Stomach (tissue), 9 donors: ENCODE data around the gene KCNQ1. TPM values are rescaled to one million over a fixed set of nuclear protein-coding genes. Genes with fewer than 3 reads are reported as not detected.
A peak's percentile ranks its signal among the peaks of the same experiment; 100 is the strongest.

Experiments used
- DNase-seq, 2 donors: peaks; one replicate each; pipeline versions ENCODE4 v3.0.0 to v3.0.0-alpha.2; 2013 to 2019
- H3K27ac ChIP-seq, 5 donors: fragments of 200-600 bp in 4 of 5; sonication (generic) in 4 of 5; one replicate each; pipeline ENCODE4 v1.5.1; 2013 to 2019; ENCODE audit warnings: mild to moderate bottlenecking in 1 of 5, moderate library complexity in 1 of 5
- H3K27me3 ChIP-seq, 3 donors: fragments of 200-600 bp; sonication (generic); one replicate each; pipeline ENCODE4 v1.5.1; 2017 to 2019; ENCODE audit warnings: mixed run types in 1 of 3
- H3K36me3 ChIP-seq, 4 donors: fragments of 200-600 bp; sonication (generic); 1 replicate in 3 of 4; 2 replicates in 1 of 4; pipeline ENCODE4 v1.5.1; 2016 to 2019
- H3K4me1 ChIP-seq, 4 donors: fragments of 200-600 bp; sonication (generic); one replicate each; pipeline ENCODE4 v1.5.1; 2016 to 2019
- H3K4me3 ChIP-seq, 4 donors: fragments of 200-600 bp; sonication (generic) in 3 of 4; one replicate each; pipeline ENCODE4 v1.5.1; 2016 to 2019; ENCODE audit warnings: mild to moderate bottlenecking in 1 of 4
- H3K9me3 ChIP-seq, 4 donors: fragments of 200-600 bp; sonication (generic); one replicate each; pipeline ENCODE4 v1.5.1; 2016 to 2019
- EP300 ChIP-seq: sonication (generic); formaldehyde crosslinking; IDR thresholded peaks from one replicate; pipeline ENCODE4 v1.6.1; 2017; ENCODE audit warnings: antibody characterized with exemption
- POLR2A ChIP-seq, 4 donors: fragments of 450-650 bp; IDR thresholded peaks; one replicate each; pipeline ENCODE4 v1.6.1; 2016; ENCODE audit warnings: antibody characterized with exemption in 4 of 4, control low read depth in 2 of 4, mild to moderate bottlenecking in 1 of 4, moderate library complexity in 1 of 4
- POLR2AphosphoS5 ChIP-seq, 3 donors: sonication (generic); formaldehyde crosslinking; IDR thresholded peaks; one replicate each; pipeline ENCODE4 v1.6.1; 2016; ENCODE audit warnings: antibody characterized with exemption in 3 of 3
- WGBS, 5 donors: extraction: QIAGEN DNeasy Blood & Tissue Kit in 3 of 5; methylation state at CpG; one replicate each; pipeline versions ENCODE4 v1.1.5 to v1.1.7; 2013 to 2018; 5-methylcytosine and 5-hydroxymethylcytosine counted together
- intact Hi-C: fragments of 100-400 bp; cut with DNase I; formaldehyde crosslinking; loops from one replicate; pipeline ENCODE4 v1.15.1; 2023; ENCODE audit warnings: low total_unique reads
- polyA plus RNA-seq, 3 donors: library from polyadenylated mRNA; stranded (reverse); fragments of 200-250 nt; gene quantifications; one replicate each; pipeline ENCODE4 v1.2.3, GENCODE V29; 2013
- total RNA-seq, 5 donors: library from RNA; depleted of rRNA; stranded (reverse); fragments of >200 nt; gene quantifications; one replicate each; pipeline versions ENCODE4 v1.1.0 to v1.2.3, GENCODE V29; 2014 to 2016
- TF ChIP-seq, protein P1 (sequence below), 7 experiments: fragments of 450-650 bp in 4 of 7; fragments of 200-600 bp in 3 of 7; sonication (generic) in 3 of 7; IDR thresholded peaks; one replicate each; pipeline ENCODE4 v1.5.1; 2016 to 2019; ENCODE audit warnings: antibody characterized with exemption in 7 of 7, control low read depth in 2 of 7, mild to moderate bottlenecking in 1 of 7
- donor health status: healthy with polysubstance abuse.
- donor health status: Bipolar disorder and iron deficiency.
- donor health status: healthy.

The KCNQ1 gene
- total and polyA plus RNA-seq, 8 donors, result 12.1 to 155 (median 49.0) TPM

DNA sequence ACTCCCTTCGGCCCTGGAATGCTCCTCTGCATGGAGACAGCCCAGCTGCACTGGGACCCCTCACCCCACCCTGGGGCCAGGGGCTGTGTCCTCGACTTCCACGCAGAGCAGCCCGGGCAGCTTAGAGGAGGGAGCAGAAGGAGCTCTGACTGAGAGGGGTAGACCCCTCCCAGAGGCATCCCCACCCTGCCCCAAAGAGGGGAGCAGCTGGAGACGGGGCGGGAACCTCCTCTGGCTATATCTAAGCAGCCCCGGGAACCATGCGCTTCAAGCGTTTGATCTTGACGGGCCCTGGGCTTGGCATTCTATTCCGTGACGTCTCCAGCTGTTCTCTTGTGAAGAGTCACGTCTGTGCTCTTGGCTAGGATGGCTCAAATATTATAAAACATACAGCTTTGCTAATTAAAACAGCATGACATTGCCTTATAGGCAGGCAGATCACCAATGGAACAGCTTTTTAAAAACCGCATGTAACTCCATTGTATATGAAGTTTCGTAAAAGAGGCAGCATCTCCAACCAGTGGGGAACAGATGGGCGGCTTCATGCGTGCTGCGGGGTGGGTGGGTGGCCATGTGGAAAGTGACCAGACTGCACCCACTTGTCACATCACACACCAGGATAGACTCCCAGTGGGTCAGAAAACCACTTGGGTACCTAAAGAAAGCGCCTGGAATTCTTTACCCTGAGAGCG is 7.7 kb downstream of the KCNQ1 start:
- no peak for TF ChIP-seq POLR2AphosphoS5 (IDR thresholded peaks at IDR 0.05)
- TF ChIP-seq POLR2A (IDR thresholded peaks at IDR 0.05), result no peak
- TF ChIP-seq, protein P1, sequence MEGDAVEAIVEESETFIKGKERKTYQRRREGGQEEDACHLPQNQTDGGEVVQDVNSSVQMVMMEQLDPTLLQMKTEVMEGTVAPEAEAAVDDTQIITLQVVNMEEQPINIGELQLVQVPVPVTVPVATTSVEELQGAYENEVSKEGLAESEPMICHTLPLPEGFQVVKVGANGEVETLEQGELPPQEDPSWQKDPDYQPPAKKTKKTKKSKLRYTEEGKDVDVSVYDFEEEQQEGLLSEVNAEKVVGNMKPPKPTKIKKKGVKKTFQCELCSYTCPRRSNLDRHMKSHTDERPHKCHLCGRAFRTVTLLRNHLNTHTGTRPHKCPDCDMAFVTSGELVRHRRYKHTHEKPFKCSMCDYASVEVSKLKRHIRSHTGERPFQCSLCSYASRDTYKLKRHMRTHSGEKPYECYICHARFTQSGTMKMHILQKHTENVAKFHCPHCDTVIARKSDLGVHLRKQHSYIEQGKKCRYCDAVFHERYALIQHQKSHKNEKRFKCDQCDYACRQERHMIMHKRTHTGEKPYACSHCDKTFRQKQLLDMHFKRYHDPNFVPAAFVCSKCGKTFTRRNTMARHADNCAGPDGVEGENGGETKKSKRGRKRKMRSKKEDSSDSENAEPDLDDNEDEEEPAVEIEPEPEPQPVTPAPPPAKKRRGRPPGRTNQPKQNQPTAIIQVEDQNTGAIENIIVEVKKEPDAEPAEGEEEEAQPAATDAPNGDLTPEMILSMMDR (IDR thresholded peaks at IDR 0.05), result no peak
- no peak for TF ChIP-seq EP300
- Histone ChIP-seq H3K4me1 (peaks cover 6 to 10% (median 10%) of the 10 kb centered on the region in 4 donors), H3K4me3 (no peak overlapping the region), H3K9me3 (no peaks in the 10 kb centered on the region), H3K36me3 (no peaks in the 10 kb centered on the region), H3K27ac (no peak overlapping the region), H3K27me3 (peaks cover 0 to 46% (median 0%) of the 10 kb centered on the region in 3 donors)
- 63 to 74% (median 71%) methylated on average over 15 to 20 of the region's 20 CpGs for WGBS, 5 donors
- peak in 1 of 2 donors; percentile 79 for DNase-seq
- intact Hi-C loops, result no loop called here

- H3K36me3 ChIP-seq, result no peaks in the 10 kb centered on the region
- H3K4me1 ChIP-seq, result peaks cover 0 to 2% (median under 1%) of the 10 kb centered on the region in 4 donors
- H3K27ac ChIP-seq, result no peak overlapping the region
- peaks cover 0 to 38% (median 0%) of the 10 kb centered on the region in 3 donors for H3K27me3 ChIP-seq
- intact Hi-C loops, result no loop called here
- no peak for DNase-seq
- no peaks in the 10 kb centered on the region for H3K9me3 ChIP-seq
- no peak overlapping the region for H3K4me3 ChIP-seq
- 93 to 97% (median 96%) methylated on average over 5 of the region's 5 CpGs for WGBS, 5 donors
- no peak for TF ChIP-seq EP300
- TF ChIP-seq POLR2AphosphoS5 (IDR thresholded peaks at IDR 0.05), result no peak
- TF ChIP-seq, protein P1 (IDR thresholded peaks at IDR 0.05), result no peak
Observed at GRCh38 chr11:2453436-2453835, 8.6 kb downstream of the KCNQ1 start.

DNA sequence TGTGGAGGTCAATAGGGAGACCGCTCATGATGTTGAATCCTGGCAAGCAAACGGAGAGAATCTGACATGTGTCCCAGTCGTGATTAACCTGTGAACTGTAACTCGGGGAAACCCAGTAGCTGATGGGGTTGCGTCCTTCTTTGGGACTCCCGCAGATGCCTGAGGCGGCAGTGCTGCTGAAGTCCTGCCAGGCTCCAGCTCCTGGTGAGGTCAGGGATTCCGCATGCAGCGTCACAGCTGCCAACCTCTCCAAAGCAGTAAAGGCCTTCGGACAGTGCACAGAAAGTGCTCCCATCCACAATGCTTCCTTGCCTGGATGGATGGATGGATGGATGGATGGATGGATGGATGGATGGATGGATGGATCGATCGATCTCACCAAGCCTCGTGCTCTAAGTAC is 13.5 kb downstream of the KCNQ1 start:
- Histone ChIP-seq H3K27me3 (no peaks in the 10 kb centered on the region), H3K4me1 (peaks cover 40 to 47% (median 46%) of the 10 kb centered on the region in 4 donors), H3K4me3 (no peak overlapping the region), H3K36me3 (no peaks in the 10 kb centered on the region), H3K9me3 (no peaks in the 10 kb centered on the region), H3K27ac (peak overlapping the region in 3 of 5 donors; percentile 87 to 92 (median 89))
- 84 to 94% (median 91%) methylated on average over 11 to 13 of the region's 13 CpGs for WGBS, 5 donors
- intact Hi-C loops, result no loop called here
- DNase-seq, result no peak
- no peak for TF ChIP-seq POLR2AphosphoS5 (IDR thresholded peaks at IDR 0.05)
- no peak for TF ChIP-seq POLR2A (IDR thresholded peaks at IDR 0.05)
- TF ChIP-seq EP300, result no peak
- TF ChIP-seq, protein P1 (IDR thresholded peaks at IDR 0.05), result no peak

GRCh38 chr11:2459016-2459725 is 14.4 kb downstream of the KCNQ1 start:
- peak in 1 of 2 donors; percentile 49 for DNase-seq

More at GRCh38 chr11:2459016-2459725, 14.4 kb downstream of the KCNQ1 start:
- intact Hi-C loops, result no loop called here
- Histone ChIP-seq H3K9me3 (no peaks in the 10 kb centered on the region), H3K4me3 (no peak overlapping the region), H3K27me3 (no peaks in the 10 kb centered on the region), H3K4me1 (peaks cover 40 to 56% (median 53%) of the 10 kb centered on the region in 4 donors), H3K36me3 (no peaks in the 10 kb centered on the region), H3K27ac (peak overlapping the region; percentile 85 to 93 (median 89))
- TF ChIP-seq, protein P1 (IDR thresholded peaks at IDR 0.05), result peak in 1 of 7 experiments; percentile 13
- TF ChIP-seq EP300, result no peak
- 51 to 68% (median 52%) methylated on average over 17 to 20 of the region's 20 CpGs for WGBS, 5 donors
